DMS153 treated with DMSO at 0.1 percent for 48 hours (cell line): ENCODE measurements around the gene HDHD2.

Source experiments
- DNase-seq: peaks from one replicate; lab custom pipeline; 2025; ENCODE audit not compliant: unreplicated experiment; lab: John Stamatoyannopoulos, UW

Gene HDHD2

GRCh38 chr18:47149457-47150028, 757 bp downstream of the HDHD2 start:
- DNase-seq, result no peak

- DNase-seq, result no peak
Measured at GRCh38 chr18:47146206-47146605, 4.1 kb downstream of the HDHD2 start.

DNA sequence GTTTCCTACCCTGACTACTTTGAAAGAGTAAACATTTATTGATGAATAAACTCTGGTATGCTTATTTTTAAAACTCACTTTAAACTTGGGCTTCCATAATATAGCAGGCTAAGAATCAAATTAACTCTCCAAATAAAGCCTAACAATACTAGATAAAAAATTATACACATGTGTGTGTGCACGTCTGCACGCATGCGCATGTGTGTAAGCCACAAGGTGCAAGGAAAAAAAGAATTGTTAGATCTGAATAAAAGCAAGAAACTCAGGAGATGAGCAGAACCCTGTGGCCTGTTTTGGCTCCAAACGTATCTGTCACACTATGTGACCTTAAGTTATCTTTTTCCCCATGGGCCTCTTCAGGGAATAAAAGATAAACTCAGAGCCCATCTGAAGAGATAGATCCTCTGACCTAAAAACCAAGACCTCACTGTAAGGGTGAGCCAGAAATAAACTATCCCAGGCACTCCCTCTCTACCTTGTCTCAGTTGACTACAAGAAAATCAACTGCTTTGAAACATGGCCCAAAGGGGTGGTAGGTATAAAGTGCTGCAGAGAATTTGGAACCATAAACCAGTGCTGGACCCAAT, 6.3 kb downstream of the HDHD2 start:
- no peak for DNase-seq

DNA sequence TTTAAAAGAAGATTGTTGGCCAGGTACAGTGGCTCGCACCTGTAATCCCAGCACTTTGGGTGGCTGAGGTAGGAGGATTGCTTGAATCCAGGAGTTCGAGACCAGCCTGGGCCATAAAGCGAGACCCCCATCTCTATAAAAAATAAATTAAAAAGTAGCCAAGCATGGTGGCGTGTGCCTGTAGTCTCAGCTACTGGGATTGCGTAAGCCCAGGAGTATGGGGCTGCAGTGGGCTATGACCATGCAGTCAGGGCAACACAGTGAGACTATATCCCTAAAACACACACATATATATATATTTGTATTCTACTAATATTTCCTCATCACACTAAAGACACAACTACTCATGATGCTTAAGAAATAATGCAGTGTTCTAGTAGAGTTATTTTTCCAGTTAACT, 7.1 kb downstream of the HDHD2 start:
- DNase-seq, result no peak

DNA sequence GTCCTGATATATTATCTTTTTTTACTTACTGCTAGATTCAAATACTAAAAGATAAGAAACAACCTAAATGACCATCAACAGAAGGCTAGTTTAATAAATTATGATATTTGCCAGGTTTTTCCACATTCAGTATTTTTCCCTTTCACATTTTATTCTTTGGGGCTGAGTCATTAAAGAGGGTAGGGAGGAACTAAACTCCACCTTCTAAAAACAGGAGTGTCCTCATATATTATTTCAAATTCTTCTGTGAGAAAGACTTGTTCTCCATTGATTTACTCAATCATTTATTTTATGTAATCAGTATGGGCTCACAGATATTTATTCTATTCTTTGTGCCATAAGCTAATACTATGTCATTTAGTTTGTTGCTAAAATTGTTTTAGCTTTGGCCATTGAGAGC, 9.0 kb downstream of the HDHD2 start:
- DNase-seq, result no peak

- no peak for DNase-seq
Measured at GRCh38 chr18:47121146-47121545, 29.2 kb downstream of the HDHD2 start.

GRCh38 chr18:47120428-47120827, 29.9 kb downstream of the HDHD2 start:
- no peak for DNase-seq

DNA sequence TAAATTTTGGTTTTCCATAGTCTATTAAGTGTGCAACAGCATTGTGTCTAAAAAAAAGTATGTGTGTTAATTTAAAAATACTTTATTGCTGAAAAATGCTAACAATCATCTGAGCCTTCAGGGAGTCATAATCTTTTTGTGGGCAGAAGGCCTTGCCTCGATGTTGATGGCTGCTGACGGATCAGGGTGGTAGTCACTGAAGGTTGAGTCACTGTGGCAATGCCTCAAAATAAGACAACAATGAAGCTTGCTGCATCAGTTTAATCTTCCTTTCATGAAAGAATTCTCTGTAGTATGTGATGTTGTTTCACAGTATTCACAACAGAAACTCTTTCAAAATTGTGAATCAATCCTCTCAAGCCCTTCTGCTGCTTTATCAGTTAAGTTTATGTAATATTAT, 31.3 kb downstream of the HDHD2 start:
- no peak for DNase-seq

DNA sequence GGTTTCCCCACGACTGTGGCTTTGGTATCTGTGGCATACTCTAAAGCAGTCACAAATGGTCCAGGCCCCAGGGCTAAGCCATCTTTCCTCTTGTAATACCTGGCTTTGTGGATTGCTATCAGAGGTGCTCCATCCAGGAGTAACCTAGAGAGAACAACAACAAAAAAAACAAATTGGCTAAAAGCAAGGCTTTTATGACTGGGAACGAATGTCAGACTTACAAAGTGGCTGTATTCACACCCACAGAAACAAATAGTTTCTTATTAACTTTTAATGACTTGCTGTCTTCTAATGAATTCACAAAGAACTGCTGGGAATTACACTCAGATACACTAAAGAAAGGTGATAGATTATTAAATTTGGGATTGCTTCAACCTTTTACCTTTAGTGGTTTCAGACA, 35.1 kb downstream of the HDHD2 start:
- no peak for DNase-seq

DNA sequence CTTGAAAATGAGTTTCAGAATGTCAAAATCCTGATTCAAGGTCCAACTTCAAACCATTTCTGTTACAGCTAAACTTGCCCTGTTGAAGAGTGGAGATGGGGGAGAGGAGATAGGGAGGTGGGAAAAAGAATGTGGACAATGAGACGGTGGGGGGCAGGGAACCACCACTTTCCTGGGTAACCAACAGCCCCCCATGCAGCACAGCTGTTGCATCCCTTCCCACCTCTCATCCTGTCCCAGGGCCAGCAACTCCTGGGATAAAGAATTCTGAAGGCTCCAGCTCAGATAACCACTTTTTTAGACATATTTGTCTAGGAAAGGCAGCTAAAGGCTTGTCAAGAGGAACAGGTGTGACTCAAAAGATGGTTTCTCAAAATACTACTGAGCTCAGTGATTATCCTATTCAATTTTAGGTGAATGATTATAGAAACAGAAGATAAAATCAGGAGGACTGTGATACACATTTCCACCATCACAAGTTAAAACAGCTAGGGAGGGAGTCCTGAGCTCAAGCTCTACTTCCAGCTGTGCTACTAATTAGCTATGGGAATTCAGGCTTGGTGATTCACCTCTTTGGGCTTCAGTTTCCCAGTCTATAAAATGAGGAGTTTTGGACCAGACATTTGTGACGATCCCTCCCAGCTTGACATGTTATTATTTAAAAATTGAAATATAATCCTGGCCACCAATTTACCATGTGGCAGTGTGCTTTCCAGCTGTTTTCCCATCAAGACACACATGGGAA, 36.3 kb downstream of the HDHD2 start:
- no peak for DNase-seq

DNA sequence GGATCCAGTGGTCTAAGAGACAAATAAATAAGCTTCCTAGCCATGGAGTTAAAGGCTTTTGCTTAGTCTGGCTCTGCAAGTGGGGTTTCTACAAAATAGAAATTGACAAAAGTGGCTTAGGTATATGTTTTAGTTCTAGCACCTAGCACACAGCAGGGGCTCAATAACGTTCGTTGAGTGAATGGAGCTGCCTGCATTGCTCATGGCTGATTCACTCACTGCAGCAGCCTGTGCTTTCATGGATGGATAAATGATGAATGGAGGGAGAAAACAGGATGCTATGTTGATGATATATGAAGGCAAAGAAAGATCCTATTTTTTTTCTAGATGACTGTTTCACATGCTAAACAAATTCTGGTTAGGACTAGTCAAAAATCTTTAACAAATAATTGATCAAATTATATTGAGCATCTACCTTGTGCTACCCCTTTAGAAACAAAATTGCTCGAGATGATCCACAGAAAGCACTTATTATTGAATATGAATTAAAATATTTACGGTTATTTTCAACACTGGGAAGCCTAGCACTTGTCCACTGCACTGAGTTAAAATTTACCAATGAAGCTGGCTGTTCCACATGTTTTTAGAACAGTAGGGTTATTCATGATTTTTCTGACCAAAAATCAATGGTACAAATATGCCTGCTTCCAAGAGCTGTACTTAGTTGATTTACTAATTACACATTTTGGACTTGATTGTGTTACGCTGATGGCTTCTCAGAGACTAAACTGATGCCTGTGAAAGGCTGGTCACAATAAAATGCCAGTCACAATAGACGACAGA, 39.6 kb downstream of the HDHD2 start:
- no peak for DNase-seq

GRCh38 chr18:47109720-47110119, 40.6 kb downstream of the HDHD2 start:
- no peak for DNase-seq

DNA sequence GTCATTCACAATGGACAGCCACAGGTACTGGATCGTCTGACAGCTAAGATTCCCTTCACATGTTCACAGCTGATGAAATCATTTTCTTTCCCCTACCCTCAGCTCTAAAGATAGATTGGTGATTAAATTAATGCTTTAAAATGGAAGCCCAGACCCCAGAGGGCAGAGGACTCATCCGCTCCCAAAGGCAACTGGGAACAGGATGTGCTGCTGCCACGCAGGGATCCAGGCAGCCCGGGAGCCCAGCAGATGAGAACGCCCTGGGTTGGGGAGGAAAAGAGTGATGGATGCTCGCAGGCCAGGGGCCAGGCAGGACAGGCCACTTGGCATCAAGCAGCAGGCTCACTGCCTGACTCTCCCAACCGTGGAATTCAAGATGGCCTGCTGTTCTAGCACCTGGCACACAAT, 41.3 kb downstream of the HDHD2 start:
- no peak for DNase-seq

DNA sequence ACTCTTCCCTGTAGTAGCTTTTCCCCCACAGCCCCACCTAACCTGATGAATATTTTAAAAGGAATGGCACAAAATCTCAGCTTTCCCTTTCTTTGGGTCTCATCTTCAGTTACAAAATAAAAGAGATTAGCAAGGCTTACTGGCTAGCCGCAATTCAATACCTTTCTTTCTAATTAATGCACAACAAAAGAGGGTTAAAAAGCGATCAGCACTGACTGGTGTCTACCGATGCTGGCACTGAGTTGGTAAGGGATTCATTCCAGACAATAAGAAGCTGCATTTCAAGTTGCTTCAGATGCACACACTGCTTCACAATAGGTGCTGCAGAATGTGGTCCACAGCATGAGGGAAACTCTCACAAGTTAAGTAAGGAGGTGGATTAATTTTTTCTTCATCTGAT, 41.9 kb downstream of the HDHD2 start:
- no peak for DNase-seq

DNA sequence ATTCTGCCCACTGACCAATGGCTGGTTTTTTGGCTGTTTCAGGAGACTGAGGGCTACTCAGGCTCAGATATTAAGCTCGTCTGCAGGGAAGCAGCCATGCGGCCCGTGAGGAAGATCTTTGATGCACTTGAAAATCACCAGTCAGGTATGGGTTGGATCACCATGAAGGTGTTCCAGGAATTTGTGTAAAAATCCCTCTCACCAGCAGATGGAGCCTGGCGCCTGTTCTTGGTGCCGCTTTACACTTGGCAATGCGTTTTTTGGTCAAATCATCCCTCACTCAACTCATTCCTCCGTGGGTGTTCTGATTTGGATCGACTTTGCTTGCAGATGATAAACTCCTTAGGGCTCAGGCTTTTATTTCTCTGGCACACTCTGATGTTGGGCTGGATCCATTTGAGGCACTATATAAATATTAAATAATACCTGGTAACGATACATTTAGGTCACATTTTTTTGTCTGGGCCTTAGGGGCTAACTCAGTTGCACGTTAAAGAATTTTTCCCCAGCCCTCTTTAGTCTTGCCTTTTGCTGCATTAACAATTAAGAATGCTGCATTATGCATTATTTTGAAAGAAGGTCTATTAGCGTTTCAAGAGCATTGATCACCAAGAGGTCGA, 50.0 kb downstream of the HDHD2 start:
- peak; percentile 20 for DNase-seq

GRCh38 chr18:47095810-47096209, 54.5 kb downstream of the HDHD2 start:
- no peak for DNase-seq

GRCh38 chr18:47087676-47088075, 62.6 kb downstream of the HDHD2 start:
- no peak for DNase-seq

DNA sequence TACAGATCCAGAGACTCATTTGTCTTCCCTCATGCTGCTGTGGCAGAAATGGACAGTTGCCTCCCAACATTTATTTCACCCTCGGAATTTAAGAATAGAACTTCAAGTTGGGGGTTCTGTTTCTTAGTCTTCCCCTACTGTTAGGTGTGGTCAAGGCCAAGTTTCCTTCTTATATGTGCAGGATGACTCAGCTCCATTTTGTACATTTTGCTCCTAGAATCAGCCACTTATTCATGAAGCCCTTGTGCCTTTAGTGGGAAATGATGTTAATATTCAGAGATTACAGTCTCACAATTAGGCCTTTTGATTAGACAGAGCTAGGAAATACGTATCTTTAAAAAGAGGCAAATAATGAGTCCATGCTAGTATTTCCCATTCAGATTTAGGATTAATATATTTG, 68.7 kb downstream of the HDHD2 start:
- DNase-seq, result no peak

GRCh38 chr18:47080872-47081271, 69.4 kb downstream of the HDHD2 start:
- DNase-seq, result no peak

DNA sequence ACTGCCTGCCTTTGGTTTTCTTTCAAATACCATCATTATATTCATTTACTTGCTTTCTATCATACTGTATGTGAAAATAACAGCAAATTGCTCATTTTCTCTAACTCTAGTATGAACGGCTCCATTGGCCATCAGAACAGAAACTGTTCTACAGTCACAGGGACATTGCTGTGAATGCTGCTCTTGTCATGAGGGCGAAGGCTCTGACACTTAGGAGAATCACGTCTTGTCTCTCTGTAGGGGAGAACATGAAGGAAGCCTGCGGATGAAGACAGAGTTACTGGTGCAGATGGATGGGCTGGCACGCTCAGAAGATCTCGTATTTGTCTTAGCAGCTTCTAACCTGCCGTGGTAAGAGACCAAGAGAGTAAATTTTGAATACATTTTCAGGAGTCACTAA, 73.2 kb downstream of the HDHD2 start:
- DNase-seq, result no peak

- DNase-seq, result no peak
Measured at GRCh38 chr18:47075098-47075883, 75.0 kb downstream of the HDHD2 start.
